Karpas-422 (cell line): ENCODE measurements around the gene DAZAP1. TPM values are rescaled to one million over a fixed set of nuclear protein-coding genes. Genes with fewer than 3 reads are reported as not detected.

Source experiments
- DNase-seq: peaks from one replicate; pipeline ENCODE4 v3.0.0-alpha.2; 2015
- H2AFZ ChIP-seq: fragments of 200-600 bp; sonication (generic); 2 replicates; pipeline ENCODE4 v1.6.1; 2014; ENCODE audit warnings: antibody characterized with exemption, low read length, mixed read lengths
- H3K27ac ChIP-seq: fragments of 200-600 bp; sonication (generic); 2 replicates; pipeline ENCODE4 v1.5.1; 2014; ENCODE audit warnings: mild to moderate bottlenecking, low read length, moderate library complexity
- H3K27me3 ChIP-seq: fragments of 200-600 bp; sonication (generic); 2 replicates; pipeline ENCODE4 v1.6.1; 2014; ENCODE audit warnings: low read length, mixed read lengths
- H3K36me3 ChIP-seq: fragments of 200-600 bp; sonication (generic); 2 replicates; pipeline ENCODE4 v1.6.1; 2014; ENCODE audit warnings: low read length, mixed read lengths; ENCODE audit not compliant: insufficient read depth
- H3K4me1 ChIP-seq: fragments of 200-600 bp; sonication (generic); 2 replicates; pipeline ENCODE4 v1.6.1; 2014; ENCODE audit warnings: mild to moderate bottlenecking, low read length, mixed read lengths
- H3K4me2 ChIP-seq: fragments of 200-600 bp; sonication (generic); 2 replicates; pipeline ENCODE4 v1.6.1; 2014; ENCODE audit warnings: low read length, low read depth, mild to moderate bottlenecking; ENCODE audit not compliant: poor library complexity, severe bottlenecking
- H3K4me3 ChIP-seq: fragments of 200-600 bp; sonication (generic); 2 replicates; pipeline ENCODE4 v1.5.1; 2014; ENCODE audit warnings: mild to moderate bottlenecking, antibody characterized with exemption, low read length, mixed read lengths
- H3K79me2 ChIP-seq: fragments of 200-600 bp; sonication (generic); 2 replicates; pipeline ENCODE4 v1.6.1; 2014; ENCODE audit warnings: mild to moderate bottlenecking, low read length, mixed read lengths
- H3K9ac ChIP-seq: fragments of 200-600 bp; sonication (generic); 2 replicates; pipeline ENCODE4 v1.6.0; 2014; ENCODE audit warnings: low read length
- H3K9me2 ChIP-seq: fragments of 200-600 bp; sonication (generic), shearing (Covaris generic); replicated peaks from 2 replicates; pipeline ENCODE4 v1.6.0; 2014; ENCODE audit warnings: mild to moderate bottlenecking, low read length, moderate library complexity; ENCODE audit not compliant: insufficient read depth
- H3K9me3 ChIP-seq: fragments of 300-700, 200-600 bp; sonication (generic); 2 replicates; pipeline ENCODE4 v1.6.1; 2014; ENCODE audit warnings: low read length, mixed read lengths
- H4K20me1 ChIP-seq: fragments of 200-600 bp; sonication (generic); 2 replicates; pipeline ENCODE4 v1.6.1; 2014; ENCODE audit warnings: mild to moderate bottlenecking, antibody characterized with exemption, low read length, low read depth; ENCODE audit not compliant: insufficient read depth
- total RNA-seq: library from RNA; depleted of rRNA; stranded (reverse); fragments of >200 nt; shearing (Covaris generic); gene quantifications from 2 replicates; pipeline ENCODE4 v1.2.3, GENCODE V29; 2014; ENCODE audit warnings: low replicate concordance

DAZAP1 gene
- total RNA-seq, 1 experiment from 2014 or later = 110 TPM

- Histone ChIP-seq H3K9me3 (no peaks in the 10 kb centered on the region), H2AFZ (no peak overlapping the region), H3K9ac (no peak overlapping the region), H3K4me2 (no peak overlapping the region), H3K4me3 (no peak overlapping the region), H3K27me3 (no peaks in the 10 kb centered on the region), H3K9me2 (no peaks in the 10 kb centered on the region), H3K36me3 (peaks cover 4% of the 10 kb centered on the region; the same call in 1 of the 2 replicates), H3K79me2 (peaks cover 20% of the 10 kb centered on the region), H3K27ac (no peak overlapping the region), H4K20me1 (0 out of 2 replicates have a peak, but pooled peaks cover 5% of the 10 kb centered on the region), H3K4me1 (peaks cover 12% of the 10 kb centered on the region)
- peak; percentile 71 for DNase-seq
Measured at GRCh38 chr19:1396019-1396767, 11.2 kb upstream of the DAZAP1 start.

- H3K79me2 ChIP-seq = peaks cover 21% of the 10 kb centered on the region
- H3K4me3 ChIP-seq = no peak overlapping the region
- H3K36me3 ChIP-seq = peaks cover 4% of the 10 kb centered on the region; the same call in 1 of the 2 replicates
- H3K4me1 ChIP-seq = peaks cover 18% of the 10 kb centered on the region
- H3K9me2 ChIP-seq = no peaks in the 10 kb centered on the region
- peak; percentile 54 for DNase-seq
- H2AFZ ChIP-seq = no peak overlapping the region
- no peaks in the 10 kb centered on the region for H3K27me3 ChIP-seq
- no peak overlapping the region for H3K27ac ChIP-seq
- no peaks in the 10 kb centered on the region for H3K9me3 ChIP-seq
- 0 out of 2 replicates have a peak, but pooled peaks cover 5% of the 10 kb centered on the region for H4K20me1 ChIP-seq
- no peak overlapping the region for H3K9ac ChIP-seq
- no peak overlapping the region for H3K4me2 ChIP-seq
Measured at GRCh38 chr19:1396768-1397679, 10.4 kb upstream of the DAZAP1 start.

GRCh38 chr19:1397838-1398237, 9.5 kb upstream of the DAZAP1 start:
- peaks cover 4% of the 10 kb centered on the region; the same call in 1 of the 2 replicates for H3K36me3 ChIP-seq
- 0 out of 2 replicates have a peak, but pooled peaks cover 5% of the 10 kb centered on the region for H4K20me1 ChIP-seq
- DNase-seq = peak; percentile 72
- peaks cover 21% of the 10 kb centered on the region for H3K79me2 ChIP-seq
- no peak overlapping the region for H3K9ac ChIP-seq
- no peaks in the 10 kb centered on the region for H3K9me2 ChIP-seq
- H2AFZ ChIP-seq = no peak overlapping the region
- no peak overlapping the region for H3K27ac ChIP-seq
- H3K4me2 ChIP-seq = no peak overlapping the region
- H3K4me3 ChIP-seq = no peak overlapping the region
- H3K27me3 ChIP-seq = no peaks in the 10 kb centered on the region
- H3K9me3 ChIP-seq = no peaks in the 10 kb centered on the region
- H3K4me1 ChIP-seq = peaks cover 26% of the 10 kb centered on the region

GRCh38 chr19:1399079-1399478, 8.3 kb upstream of the DAZAP1 start:
- peaks cover 21% of the 10 kb centered on the region for H3K79me2 ChIP-seq
- peaks cover 29% of the 10 kb centered on the region for H3K4me1 ChIP-seq
- H3K27me3 ChIP-seq = no peaks in the 10 kb centered on the region
- peaks cover 4% of the 10 kb centered on the region; the same call in 1 of the 2 replicates for H3K36me3 ChIP-seq
- H3K9me3 ChIP-seq = no peaks in the 10 kb centered on the region
- no peaks in the 10 kb centered on the region for H3K9me2 ChIP-seq
- H3K4me3 ChIP-seq = no peak overlapping the region; the same call in 1 of the 2 replicates
- DNase-seq = no peak
- no peak overlapping the region for H3K4me2 ChIP-seq
- H4K20me1 ChIP-seq = 0 out of 2 replicates have a peak, but pooled peaks cover 5% of the 10 kb centered on the region
- H2AFZ ChIP-seq = no peak overlapping the region
- H3K9ac ChIP-seq = no peak overlapping the region
- H3K27ac ChIP-seq = no peak overlapping the region

GRCh38 chr19:1399745-1400144, 7.6 kb upstream of the DAZAP1 start:
- Histone ChIP-seq H3K9me2 (no peaks in the 10 kb centered on the region), H3K9ac (peak overlapping the region; percentile 93), H3K4me1 (peaks cover 29% of the 10 kb centered on the region), H3K79me2 (peaks cover 21% of the 10 kb centered on the region), H2AFZ (no peak overlapping the region), H3K27ac (no peak overlapping the region), H3K4me3 (peak overlapping the region; percentile 97; the same call in 1 of the 2 replicates), H3K4me2 (peak overlapping the region; percentile 91), H3K27me3 (no peaks in the 10 kb centered on the region), H3K36me3 (peaks cover 4% of the 10 kb centered on the region; the same call in 1 of the 2 replicates), H4K20me1 (0 out of 2 replicates have a peak, but pooled peaks cover 5% of the 10 kb centered on the region), H3K9me3 (no peaks in the 10 kb centered on the region)
- DNase-seq = no peak

GRCh38 chr19:1400281-1401137, 6.9 kb upstream of the DAZAP1 start:
- no peaks in the 10 kb centered on the region for H3K9me2 ChIP-seq
- H3K4me1 ChIP-seq = peaks cover 29% of the 10 kb centered on the region
- H3K9ac ChIP-seq = peak overlapping the region; percentile 93
- 0 out of 2 replicates have a peak, but pooled peaks cover 5% of the 10 kb centered on the region for H4K20me1 ChIP-seq
- peak; percentile 68 for DNase-seq
- H3K27ac ChIP-seq = peak overlapping the region; percentile 57
- peaks cover 21% of the 10 kb centered on the region for H3K79me2 ChIP-seq
- H3K4me2 ChIP-seq = peak overlapping the region; percentile 91
- no peaks in the 10 kb centered on the region for H3K9me3 ChIP-seq
- H3K4me3 ChIP-seq = peak overlapping the region; percentile 97
- peaks cover 4% of the 10 kb centered on the region; the same call in 1 of the 2 replicates for H3K36me3 ChIP-seq
- peak overlapping the region; percentile 49; the same call in 1 of the 2 replicates for H2AFZ ChIP-seq
- no peaks in the 10 kb centered on the region for H3K27me3 ChIP-seq

GRCh38 chr19:1401138-1401888, 6.1 kb upstream of the DAZAP1 start, which contains the start of gene GAMT:
GAMT (minus strand) TSS chr19:1401542; CDS start chr19:1401476, 66 bp downstream.
- H3K79me2 ChIP-seq = peaks cover 21% of the 10 kb centered on the region
- no peaks in the 10 kb centered on the region for H3K27me3 ChIP-seq
- H4K20me1 ChIP-seq = 0 out of 2 replicates have a peak, but pooled peaks cover 5% of the 10 kb centered on the region
- no peaks in the 10 kb centered on the region for H3K9me3 ChIP-seq
- peak within 1 kb of the TSS; percentile 97 for H3K4me3 ChIP-seq
- peak within 1 kb of the TSS; percentile 91 for H3K4me2 ChIP-seq
- H3K9me2 ChIP-seq = no peaks in the 10 kb centered on the region
- peak within 1 kb of the TSS; percentile 57 for H3K27ac ChIP-seq
- peak within 1 kb of the TSS; percentile 49; the same call in 1 of the 2 replicates for H2AFZ ChIP-seq
- peak within 1 kb of the TSS; percentile 93 for H3K9ac ChIP-seq
- H3K4me1 ChIP-seq = peaks cover 33% of the 10 kb centered on the region
- peak; percentile 89 for DNase-seq
- peaks cover 4% of the 10 kb centered on the region; the same call in 1 of the 2 replicates for H3K36me3 ChIP-seq
